A549 (cell line): ENCODE measurements around the gene YTHDC2.

ENCODE experiments used
- CBX2 ChIP-seq: fragments of 200-600 bp; sonication (generic); IDR thresholded peaks from 2 replicates; pipeline ENCODE4 v1.6.1; 2016; ENCODE audit warnings: low read depth, mild to moderate bottlenecking, borderline replicate concordance
- CTCF ChIP-seq: fragments of >200 bp; sonication (Bioruptor Twin); formaldehyde crosslinking; IDR thresholded peaks from 3 replicates; pipeline ENCODE4 v1.5.1; 2016
- E2F6 ChIP-seq: IDR thresholded peaks from 2 replicates; pipeline ENCODE4 v1.6.1; 2012; ENCODE audit warnings: low read depth, borderline replicate concordance
- HMGXB4 ChIP-seq: fragments of 250-450 bp; sonication (Bioruptor Pico); IDR thresholded peaks from 2 replicates; pipeline ENCODE4 v1.5.0; 2021; ENCODE audit warnings: mild to moderate bottlenecking, moderate library complexity, borderline replicate concordance

- TF ChIP-seq HMGXB4 (CRISPR knock-in tag) = no peak
- TF ChIP-seq CTCF = no peak
- no peak for TF ChIP-seq CBX2
- TF ChIP-seq E2F6 = no peak
Observed at GRCh38 chr5:113490317-113490716, 23.2 kb upstream of the YTHDC2 start.
